Stimulated activated CD8-positive, alpha-beta memory T cell treated with anti-CD3 and anti-CD28 coated beads, Interleukin-2, amount 100 ng/mL, for 48 hours (primary cell): ENCODE data around the gene THOC2.
"Not testable (repeated sequence)": the region's sequence is repeated elsewhere in the genome, so short reads cannot be mapped to it uniquely, and the experiment has no call there.

Source experiments
- DNase-seq, 2 donors: peaks; one replicate each; pipeline ENCODE4 v3.0.0-alpha.2; 2020; ENCODE audit warnings: low read depth in 2 of 2

The THOC2 gene, protein sequence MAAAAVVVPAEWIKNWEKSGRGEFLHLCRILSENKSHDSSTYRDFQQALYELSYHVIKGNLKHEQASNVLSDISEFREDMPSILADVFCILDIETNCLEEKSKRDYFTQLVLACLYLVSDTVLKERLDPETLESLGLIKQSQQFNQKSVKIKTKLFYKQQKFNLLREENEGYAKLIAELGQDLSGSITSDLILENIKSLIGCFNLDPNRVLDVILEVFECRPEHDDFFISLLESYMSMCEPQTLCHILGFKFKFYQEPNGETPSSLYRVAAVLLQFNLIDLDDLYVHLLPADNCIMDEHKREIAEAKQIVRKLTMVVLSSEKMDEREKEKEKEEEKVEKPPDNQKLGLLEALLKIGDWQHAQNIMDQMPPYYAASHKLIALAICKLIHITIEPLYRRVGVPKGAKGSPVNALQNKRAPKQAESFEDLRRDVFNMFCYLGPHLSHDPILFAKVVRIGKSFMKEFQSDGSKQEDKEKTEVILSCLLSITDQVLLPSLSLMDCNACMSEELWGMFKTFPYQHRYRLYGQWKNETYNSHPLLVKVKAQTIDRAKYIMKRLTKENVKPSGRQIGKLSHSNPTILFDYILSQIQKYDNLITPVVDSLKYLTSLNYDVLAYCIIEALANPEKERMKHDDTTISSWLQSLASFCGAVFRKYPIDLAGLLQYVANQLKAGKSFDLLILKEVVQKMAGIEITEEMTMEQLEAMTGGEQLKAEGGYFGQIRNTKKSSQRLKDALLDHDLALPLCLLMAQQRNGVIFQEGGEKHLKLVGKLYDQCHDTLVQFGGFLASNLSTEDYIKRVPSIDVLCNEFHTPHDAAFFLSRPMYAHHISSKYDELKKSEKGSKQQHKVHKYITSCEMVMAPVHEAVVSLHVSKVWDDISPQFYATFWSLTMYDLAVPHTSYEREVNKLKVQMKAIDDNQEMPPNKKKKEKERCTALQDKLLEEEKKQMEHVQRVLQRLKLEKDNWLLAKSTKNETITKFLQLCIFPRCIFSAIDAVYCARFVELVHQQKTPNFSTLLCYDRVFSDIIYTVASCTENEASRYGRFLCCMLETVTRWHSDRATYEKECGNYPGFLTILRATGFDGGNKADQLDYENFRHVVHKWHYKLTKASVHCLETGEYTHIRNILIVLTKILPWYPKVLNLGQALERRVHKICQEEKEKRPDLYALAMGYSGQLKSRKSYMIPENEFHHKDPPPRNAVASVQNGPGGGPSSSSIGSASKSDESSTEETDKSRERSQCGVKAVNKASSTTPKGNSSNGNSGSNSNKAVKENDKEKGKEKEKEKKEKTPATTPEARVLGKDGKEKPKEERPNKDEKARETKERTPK (N-terminal part only)

DNA sequence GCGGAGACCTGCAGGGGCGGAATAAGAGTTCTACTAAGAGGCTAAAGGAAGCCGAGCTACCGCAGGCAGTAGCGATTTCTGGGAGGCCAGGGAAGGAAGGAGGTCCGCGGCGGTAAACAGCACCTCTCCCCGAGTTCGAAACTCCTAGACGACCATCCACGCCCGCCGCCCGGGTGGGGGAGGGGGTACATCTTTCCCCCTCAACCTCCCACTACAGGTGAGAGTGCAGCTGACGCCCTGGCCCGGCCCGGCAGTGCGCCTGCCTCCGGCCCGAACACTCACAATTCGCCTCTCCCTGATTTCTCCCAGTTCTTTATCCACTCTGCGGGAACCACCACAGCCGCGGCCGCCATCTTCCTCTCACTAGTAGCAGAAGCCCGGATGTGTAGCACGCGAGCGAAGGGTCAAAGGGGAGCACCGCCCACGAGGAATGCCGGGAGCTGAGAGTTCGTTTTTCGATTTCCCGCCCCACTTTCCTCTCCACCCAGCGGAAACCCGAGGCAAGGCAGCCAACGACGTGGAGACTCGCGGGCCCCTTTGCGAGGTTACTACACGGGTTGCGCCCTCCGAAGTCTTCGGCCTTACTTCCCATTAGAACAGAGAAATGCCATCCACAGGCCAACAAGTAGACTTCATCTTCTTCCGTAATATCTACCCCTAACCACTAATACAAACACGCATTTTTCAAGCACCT lies at the start of gene THOC2:
Gene THOC2, minus strand, starts transcription at position 383 of the 694 bp plus-strand sequence. Its CDS starts 30 bp downstream, at position 353.
- peak; percentile 54 to 60 for DNase-seq

DNA sequence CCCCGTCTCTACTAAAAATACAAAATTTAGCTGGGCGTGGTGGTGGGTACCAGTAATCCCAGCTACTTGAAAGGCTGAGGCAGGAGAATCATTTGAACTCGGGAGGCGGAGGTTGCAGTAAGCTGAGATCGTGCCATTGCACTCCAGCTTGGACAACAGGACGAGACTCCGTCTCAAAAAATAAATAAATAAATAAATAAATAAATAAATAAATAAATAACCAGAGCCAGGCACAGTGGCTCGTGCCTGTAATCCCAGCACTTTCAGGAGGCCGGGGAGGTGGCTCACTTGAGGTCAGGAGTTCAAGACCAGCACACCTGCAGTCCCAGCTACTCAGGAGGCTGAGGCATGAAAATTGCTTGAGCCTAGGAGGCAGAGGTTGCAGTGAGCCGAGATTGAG lies 48.9 kb upstream of the THOC2 start:
- not testable (repeated sequence) for DNase-seq

DNA sequence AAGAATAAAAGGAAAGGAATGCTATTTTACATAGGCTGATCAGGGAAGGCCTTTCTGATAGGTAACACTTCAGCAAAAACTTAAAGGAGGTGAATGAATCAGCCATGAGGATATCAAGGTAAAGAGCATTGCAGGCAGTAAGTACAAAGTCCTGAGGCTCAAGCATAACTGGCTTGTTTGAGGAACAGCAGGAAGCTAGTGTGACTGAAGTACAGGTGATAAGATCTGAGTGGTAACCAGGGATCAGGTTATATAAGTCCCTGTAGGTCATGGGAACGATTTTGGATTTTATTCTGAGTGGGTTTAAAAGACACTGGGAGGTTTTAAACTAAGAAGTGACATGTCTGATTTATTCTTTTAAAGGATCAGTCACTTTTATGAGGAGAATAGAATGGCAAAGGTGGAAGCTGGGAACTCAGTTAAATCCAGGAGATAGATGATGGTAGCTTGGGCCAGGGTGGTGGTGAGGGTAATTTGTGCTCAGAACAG lies 47.1 kb upstream of the THOC2 start:
- no peak for DNase-seq

DNA sequence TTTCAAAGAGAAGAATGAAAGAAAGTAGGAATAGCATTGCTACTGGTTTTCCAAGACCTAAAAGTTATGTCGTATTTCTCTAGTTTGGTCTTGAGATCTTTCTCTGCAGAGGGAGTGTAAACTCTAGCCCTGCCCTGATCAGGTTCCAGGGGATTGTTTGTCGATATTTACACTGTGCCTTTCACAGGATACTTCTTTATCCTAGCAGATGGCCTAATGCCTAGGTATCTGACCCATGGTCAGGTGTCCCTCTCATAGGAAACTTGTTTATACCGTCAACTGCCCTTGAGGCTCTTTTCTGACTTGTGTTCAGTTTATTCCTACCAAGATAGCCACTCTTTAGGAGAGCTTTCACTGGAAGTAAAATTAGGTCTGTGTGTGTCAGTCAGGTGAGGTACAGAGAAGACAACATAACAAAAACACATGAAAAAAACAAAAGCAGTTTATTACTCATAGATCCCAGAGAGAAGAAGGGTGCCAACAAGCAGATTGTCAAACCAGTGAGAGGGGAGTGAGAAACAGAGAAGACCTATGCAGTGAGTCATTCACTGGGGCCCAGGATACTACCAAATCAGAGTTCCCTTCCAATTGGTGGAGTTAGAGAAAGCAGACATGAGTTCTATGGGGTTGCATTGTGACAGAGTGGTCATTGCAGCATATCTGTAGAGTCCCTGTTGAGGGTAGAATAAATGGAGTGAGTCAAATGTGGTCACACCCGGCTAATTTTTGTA lies 40.6 kb upstream of the THOC2 start:
- DNase-seq, result no peak

DNA sequence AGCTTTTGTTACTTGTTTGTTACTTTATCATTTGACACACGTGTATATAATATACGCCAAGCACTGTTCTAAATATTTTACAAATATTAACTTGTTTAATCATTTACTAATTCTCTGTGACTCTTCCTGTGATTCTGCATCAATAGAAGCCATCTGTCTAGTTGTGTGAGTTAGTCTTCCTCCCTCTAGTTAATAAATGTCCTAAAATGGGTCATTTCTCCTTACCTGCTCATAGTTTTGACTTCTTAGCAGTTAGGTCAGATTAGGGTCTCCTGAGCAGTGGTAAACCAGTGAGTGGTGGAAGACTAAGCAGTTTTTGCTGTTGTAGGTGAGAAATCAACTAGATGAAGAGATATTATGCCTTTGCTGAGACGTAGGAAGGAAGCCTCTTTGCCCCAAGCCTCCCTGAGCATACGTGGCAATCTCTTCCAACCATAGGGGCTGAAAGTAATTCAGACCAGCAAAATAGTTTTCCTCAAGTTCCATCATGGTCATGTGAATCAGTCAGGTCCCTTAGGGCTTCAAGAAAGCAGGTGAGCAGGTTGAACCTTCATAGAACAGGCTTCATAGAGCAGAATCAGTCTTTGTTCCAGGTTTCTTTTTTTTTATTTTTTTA lies 38.7 kb upstream of the THOC2 start:
- DNase-seq, result no peak

DNA sequence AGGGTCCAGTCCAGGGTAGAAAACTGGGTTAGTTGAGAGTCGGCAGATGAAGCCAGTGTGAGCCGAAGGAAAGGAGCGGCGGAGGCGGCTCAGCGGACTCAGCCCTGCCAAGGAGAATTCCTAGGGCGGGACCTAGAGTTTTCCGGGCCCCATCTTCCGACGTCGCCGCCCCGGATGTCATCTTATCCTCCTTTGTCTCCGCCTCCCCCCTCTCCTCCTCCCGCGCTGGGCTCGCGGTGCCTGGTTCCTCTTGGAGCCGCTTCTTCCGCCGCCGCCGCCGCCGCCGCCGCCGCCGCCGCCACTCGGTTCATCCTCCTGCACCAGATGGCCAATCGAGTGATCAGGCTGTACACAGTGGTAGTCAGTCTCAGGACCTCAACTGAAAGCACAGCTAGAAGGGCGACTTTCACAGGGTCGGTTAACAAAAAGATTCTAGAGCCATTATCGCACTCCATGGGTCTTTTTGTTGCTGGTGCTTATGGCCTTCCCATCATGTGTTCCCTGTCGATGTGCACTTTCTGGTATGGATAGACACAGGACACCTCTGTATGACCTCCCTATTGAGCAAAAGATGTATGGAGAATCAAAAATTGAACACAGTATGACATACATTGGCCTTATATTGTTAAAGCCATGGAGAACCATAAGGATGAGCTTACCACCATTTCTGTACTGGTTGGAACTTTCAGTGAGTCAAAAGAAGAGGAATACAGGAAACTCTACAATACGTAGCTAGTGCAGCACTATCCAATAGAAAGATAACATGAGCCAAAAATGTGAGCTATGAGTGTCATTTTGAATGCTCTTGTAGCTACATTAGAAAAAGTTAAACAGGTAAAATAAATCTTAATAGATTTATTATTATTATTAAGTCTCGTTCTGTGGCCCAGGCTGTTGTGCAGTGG lies 32.4 kb upstream of the THOC2 start:
- DNase-seq, result peak; percentile 43 to 57

DNA sequence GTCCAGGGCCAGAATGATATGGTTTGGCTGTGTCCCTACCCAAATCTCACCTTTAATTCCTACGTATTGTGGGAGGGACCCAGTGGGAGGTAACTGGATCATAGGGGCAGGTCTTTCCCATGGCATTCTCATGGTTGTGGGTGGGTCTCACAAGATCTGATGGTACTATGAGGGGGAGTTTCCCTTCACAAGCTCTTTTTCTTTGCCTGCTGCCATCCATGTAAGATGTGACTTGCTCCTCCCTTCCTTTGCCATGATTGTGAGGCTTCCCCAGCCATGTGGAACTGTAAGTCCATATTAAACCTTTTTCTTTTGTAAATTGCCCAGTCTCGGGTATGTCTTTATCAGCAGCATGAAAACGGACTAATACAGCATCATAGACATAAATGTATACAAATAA lies 27.0 kb upstream of the THOC2 start:
- not testable (repeated sequence) for DNase-seq

DNA sequence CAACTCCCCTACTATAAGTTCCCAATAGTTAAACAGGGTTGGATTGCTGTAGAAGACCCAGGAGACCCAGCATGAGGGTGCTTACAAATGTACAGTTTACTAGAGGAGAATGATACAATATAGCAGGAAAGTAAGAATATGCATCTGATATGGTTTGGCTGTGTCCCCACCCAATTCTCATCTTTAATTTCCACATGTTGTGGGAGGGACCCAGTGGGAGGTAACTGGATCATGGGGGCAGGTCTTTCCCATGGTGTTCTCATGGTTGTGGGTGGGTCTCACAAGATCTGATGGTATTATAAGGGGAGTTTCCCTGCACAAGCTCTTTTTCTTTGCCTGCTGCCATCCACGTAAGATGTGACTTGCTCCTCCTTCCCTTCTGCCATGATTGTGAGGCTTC lies 24.9 kb upstream of the THOC2 start:
- not testable (repeated sequence) for DNase-seq

DNA sequence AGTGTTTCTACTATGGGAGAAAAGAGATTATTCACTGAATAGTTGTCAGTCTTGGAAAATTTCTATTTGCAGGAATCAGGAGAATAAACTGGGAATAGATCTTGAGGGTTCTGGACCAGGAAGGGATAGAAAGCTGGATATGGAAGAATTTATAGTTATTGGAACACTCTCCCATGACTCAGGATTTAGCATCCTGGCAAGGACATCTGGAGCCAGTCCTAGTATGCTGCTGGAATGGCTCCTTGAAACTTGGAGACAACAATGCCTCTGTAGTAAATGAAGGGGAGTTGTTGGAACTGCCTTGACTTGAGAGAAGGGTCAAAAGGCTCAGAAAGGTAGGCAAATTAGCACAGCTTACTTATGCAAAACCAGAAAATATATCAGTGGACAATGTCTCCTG lies 23.5 kb upstream of the THOC2 start:
- no peak for DNase-seq

DNA sequence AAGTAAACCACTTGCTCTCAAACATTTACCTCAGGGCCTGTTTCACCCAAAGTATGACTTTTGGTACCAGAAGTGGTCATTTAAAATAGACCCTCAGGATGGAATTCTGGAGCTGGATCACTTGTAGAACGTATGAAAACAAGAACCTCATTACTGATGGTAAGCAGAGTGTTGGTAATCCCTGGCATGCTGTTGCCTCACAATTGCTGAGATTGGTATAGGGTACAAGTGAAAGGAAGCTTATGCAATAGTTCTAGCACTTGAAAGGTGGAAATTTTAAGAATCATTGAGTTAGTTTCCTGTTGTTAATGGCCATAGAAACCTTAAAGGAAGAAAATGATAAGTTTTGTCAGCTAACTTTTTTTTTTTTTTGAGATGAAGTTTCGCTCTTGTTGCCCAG lies 22.3 kb upstream of the THOC2 start:
- no peak for DNase-seq

DNA sequence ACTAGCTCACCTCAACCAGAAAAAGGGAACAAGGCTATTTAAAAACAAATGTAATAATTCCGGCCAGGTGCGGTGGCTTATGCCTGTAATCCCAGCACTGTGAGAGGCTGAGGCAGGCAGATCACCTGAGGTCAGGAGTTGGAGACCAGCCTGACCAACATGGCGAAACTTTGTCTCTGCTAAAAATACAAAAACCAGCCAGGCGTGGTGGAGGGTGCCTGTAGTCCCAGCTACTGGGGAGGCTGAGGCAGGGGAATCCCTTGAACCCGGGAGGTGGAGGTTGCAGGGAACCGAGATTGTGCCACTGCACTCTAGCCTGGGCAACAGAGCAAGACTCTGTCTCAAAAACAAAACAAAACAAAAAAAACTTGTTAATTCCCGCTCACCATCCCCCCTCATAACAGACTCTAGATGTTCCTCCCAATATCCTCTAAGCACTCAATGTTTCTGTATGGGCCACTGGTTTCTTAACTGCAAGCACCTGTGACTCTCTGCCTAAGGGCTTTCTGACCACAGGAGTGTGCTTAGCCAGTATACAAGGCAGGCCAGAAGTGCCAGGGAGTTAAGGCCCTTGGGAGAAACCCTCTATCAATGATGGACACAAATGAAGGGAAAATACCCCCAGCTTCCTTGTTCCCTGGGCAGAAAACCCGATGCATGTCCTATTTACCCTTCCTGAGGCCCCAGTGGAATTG lies 21.0 kb upstream of the THOC2 start:
- DNase-seq, result no peak

DNA sequence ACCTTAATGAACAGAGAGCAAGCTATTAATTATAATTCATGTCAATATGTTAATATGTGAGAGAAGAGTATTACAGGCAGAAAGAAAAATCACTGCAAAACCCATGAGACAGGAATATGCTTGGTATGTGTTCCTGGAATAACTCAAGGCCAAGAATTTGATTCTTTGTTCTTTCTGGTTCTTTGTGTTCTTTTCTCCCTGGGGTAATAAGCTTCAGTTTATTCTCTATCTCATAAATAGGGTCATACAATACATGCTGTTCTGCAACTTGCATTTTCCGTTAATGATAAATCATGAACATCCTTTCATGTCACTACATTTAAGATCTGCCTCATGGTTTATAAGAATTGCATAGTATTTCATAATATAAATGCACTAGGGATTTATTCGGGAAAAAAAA lies 16.8 kb upstream of the THOC2 start:
- DNase-seq, result no peak

DNA sequence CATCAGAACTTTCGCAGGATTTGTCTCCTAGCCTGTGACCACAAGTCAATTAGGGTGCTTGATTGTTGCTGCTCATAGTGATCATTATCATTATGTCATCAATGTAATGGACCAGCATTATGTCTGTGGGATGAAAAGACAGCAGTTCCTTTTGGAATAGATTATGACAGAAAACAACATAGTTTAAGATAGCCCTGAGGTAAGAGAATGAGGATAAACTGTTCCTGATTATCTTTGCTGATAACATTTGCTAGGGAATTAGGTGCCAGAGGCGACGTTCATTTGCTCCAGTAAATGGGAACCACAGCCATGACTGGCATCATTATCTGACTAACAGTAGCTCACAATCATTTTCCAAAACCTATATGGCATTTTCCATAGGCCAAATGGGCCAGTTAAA lies 12.7 kb upstream of the THOC2 start:
- DNase-seq, result no peak

DNA sequence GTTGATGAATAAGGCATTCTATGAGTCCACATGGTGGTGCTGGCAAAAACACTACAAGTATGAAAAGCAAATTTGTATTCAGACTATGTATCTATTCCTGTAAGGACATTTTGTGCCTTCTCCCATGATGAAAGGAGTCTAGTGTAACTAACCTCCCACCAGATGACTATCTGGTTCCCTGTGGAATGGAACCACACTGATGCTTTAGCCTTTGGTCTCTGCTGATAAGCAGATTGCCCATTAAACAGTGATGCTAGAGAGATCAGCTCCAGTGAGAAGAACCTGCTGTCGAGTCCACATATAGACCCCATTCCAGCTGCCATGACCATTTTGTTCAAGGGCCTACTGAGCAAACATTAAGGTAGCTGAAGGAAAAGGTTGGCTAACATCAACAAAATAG lies 10.5 kb upstream of the THOC2 start:
- no peak for DNase-seq

DNA sequence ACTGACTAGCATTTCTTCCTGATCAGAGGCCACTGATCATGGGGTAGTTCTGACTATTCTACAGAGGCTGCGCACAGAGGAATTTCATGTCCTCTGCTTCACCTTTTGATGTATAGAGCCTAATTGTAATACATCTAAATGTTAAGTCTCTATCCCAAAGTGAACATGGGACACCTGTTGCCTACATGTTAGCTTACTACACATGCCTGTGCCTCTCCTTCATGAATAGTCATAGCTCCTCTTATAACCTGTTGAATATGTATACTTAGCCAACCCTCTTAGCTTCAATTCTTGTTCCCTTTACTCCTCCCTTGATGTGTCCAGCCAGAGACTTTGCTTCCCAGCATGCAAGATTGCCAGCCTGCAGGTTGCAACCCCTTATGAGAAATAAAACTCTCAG lies 9.6 kb upstream of the THOC2 start:
- no peak for DNase-seq

DNA sequence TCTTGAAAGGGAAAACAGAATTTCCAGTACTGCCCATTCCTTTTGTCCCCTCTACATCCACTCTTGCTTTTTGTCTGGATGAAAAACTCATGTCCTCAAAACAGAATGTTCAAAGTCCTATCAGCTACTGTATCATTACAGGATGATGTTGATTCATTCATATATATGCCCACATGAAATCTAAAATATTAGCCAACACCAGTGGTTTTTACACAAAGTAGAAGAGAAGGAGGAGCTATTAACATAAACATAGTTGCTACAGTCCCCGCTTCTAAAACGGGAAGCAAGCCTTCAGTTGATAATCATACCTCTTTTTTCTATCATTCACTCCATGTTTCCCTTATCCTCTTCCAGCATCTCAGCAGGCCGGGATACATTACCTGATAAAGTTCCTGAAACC lies 7.7 kb upstream of the THOC2 start:
- no peak for DNase-seq

DNA sequence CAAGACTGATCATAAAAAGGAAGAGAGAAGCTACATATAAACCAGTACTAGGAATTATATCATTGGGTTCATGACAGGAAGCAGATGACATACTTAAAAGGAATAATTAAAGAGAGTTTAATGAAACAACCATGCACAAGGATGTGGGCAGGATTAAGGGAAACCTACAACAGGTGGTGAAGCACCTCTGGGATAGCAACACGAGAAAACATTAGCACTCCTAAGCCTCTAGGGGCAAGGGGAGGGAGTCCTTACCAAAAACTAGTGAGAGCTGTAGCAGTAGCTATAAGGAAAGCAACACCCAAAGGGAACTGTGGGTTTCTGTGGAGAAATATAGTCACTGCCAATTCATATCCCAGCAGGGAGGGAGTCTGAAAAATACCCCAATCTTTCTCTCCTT lies 7.2 kb upstream of the THOC2 start:
- DNase-seq, result no peak

DNA sequence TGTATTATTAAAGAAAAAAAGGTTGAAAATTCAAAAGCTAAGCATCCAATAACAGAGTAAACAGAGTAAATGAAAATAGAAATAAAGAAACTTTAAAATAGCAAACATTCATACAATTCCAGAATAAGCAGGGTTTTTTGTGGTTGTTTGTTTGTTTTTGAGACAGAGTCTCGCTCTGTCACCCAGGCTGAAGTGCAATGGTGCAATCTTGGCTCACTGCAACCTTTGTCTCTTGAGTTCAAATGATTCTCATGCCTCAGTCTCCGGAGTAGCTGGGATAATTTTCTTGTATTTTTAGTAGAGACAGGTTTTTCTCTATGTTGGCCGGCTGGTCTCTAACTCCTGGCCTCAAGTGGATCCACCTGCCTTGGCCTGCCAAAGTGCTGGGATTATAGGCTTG lies 6.6 kb upstream of the THOC2 start:
- no peak for DNase-seq
